ENCODE measurements around the gene NIPAL3. TPM values are rescaled to one million over a fixed set of nuclear protein-coding genes. Genes with fewer than 3 reads are reported as not detected.

NIPAL3 gene
- total and polyA plus RNA-seq, 3 donors from 2014 or later = 11.2 to 46.0 (median 33.1) TPM

- intact Hi-C loops (cut with DNase I; ENCODE audit: low total_unique reads) = no loop called here
- Histone ChIP-seq H3K9me3 (no peaks in the 10 kb centered on the region), H3K4me3 (no peak overlapping the region), H3K4me1 (peaks cover 5% of the 10 kb centered on the region), H3K27me3 (no peaks in the 10 kb centered on the region), H3K36me3 (ENCODE audit: low read depth, missing control alignments) (no peaks in the 10 kb centered on the region), H3K27ac (no peak overlapping the region)
- WGBS, 2 donors = 66 to 68% methylated on average over 4 of the region's 4 CpGs
- TF ChIP-seq CTCF (IDR thresholded peaks at IDR 0.05) (no peak), POLR2A (IDR thresholded peaks at IDR 0.05) (no peak)
- no peak for DNase-seq
Observed at GRCh38 chr1:24504560-24504959, 89.0 kb downstream of the NIPAL3 start.

GRCh38 chr1:24505816-24506215 lies 90.2 kb downstream of the NIPAL3 start:
- Histone ChIP-seq H3K9me3 (no peaks in the 10 kb centered on the region), H3K4me1 (peaks cover 5% of the 10 kb centered on the region), H3K4me3 (no peak overlapping the region), H3K27me3 (no peaks in the 10 kb centered on the region), H3K36me3 (ENCODE audit: low read depth, missing control alignments) (no peaks in the 10 kb centered on the region), H3K27ac (no peak overlapping the region)
- DNase-seq = no peak
- WGBS, 2 donors = 85 to 92% methylated on average over 4 of the region's 4 CpGs
- TF ChIP-seq CTCF (IDR thresholded peaks at IDR 0.05) (no peak), POLR2A (IDR thresholded peaks at IDR 0.05) (no peak)
- intact Hi-C loops (cut with DNase I; ENCODE audit: low total_unique reads) = no loop called here

- 79 to 82% methylated on average over 5 of the region's 5 CpGs for WGBS, 2 donors
- Histone ChIP-seq H3K9me3 (no peaks in the 10 kb centered on the region), H3K4me1 (peaks cover 5% of the 10 kb centered on the region), H3K27me3 (no peaks in the 10 kb centered on the region), H3K36me3 (ENCODE audit: low read depth, missing control alignments) (no peaks in the 10 kb centered on the region), H3K4me3 (no peak overlapping the region), H3K27ac (no peak overlapping the region)
- intact Hi-C loops (cut with DNase I; ENCODE audit: low total_unique reads) = no loop called here
- TF ChIP-seq CTCF (IDR thresholded peaks at IDR 0.05) (no peak), POLR2A (IDR thresholded peaks at IDR 0.05) (no peak)
- no peak for DNase-seq
Observed at GRCh38 chr1:24506691-24507381, 91.2 kb downstream of the NIPAL3 start.

- Histone ChIP-seq H3K27ac (no peak overlapping the region), H3K4me3 (no peak overlapping the region), H3K36me3 (ENCODE audit: low read depth, missing control alignments) (no peaks in the 10 kb centered on the region), H3K9me3 (no peaks in the 10 kb centered on the region), H3K4me1 (peaks cover 5% of the 10 kb centered on the region), H3K27me3 (no peaks in the 10 kb centered on the region)
- TF ChIP-seq POLR2A (IDR thresholded peaks at IDR 0.05) (no peak), CTCF (IDR thresholded peaks at IDR 0.05) (no peak)
- 92 to 95% methylated on average over 5 of the region's 5 CpGs for WGBS, 2 donors
- intact Hi-C loops (cut with DNase I; ENCODE audit: low total_unique reads) = no loop called here
- DNase-seq = no peak
Observed at GRCh38 chr1:24507405-24507804, 91.8 kb downstream of the NIPAL3 start.

- intact Hi-C loops (cut with DNase I; ENCODE audit: low total_unique reads) = no loop called here
Observed at GRCh38 chr1:24508911-24509310, 93.3 kb downstream of the NIPAL3 start.

More at GRCh38 chr1:24508911-24509310, 93.3 kb downstream of the NIPAL3 start:
- Histone ChIP-seq H3K36me3 (ENCODE audit: low read depth, missing control alignments) (no peaks in the 10 kb centered on the region), H3K27ac (no peak overlapping the region), H3K27me3 (no peaks in the 10 kb centered on the region), H3K4me1 (no peaks in the 10 kb centered on the region), H3K9me3 (no peaks in the 10 kb centered on the region), H3K4me3 (no peak overlapping the region)
- WGBS, 2 donors = 92% methylated on average over 5 of the region's 5 CpGs
- TF ChIP-seq POLR2A (IDR thresholded peaks at IDR 0.05) (no peak), CTCF (IDR thresholded peaks at IDR 0.05) (no peak)
- no peak for DNase-seq

Measured in testis (tissue), 3 donors.